ENCODE data around the gene BICRA.

Gene BICRA

GRCh38 chr19:47750752-47751151 is 141.8 kb downstream of the BICRA start:
- H3F3A ChIP-seq (ENCODE audit: insufficient read depth, low read length): no peaks in the 10 kb centered on the region
- peaks cover 11% of the 10 kb centered on the region; the same call in 1 of the 2 replicates for H3K79me2 ChIP-seq (ENCODE audit: insufficient read depth, low read length)
- H3K9me2 ChIP-seq (ENCODE audit: low read depth, low read length): no peaks in the 10 kb centered on the region
- peaks cover 28% of the 10 kb centered on the region for H3K4me1 ChIP-seq (ENCODE audit: insufficient read depth, low read length, severe bottlenecking)
- H3K27ac ChIP-seq (ENCODE audit: low read depth, low read length, poor library complexity, severe bottlenecking): no peak overlapping the region
- no peak overlapping the region for H3K4me2 ChIP-seq (ENCODE audit: low read length)
- no peak overlapping the region for H3K4me3 ChIP-seq (ENCODE audit: low read depth, low read length, poor library complexity, severe bottlenecking)
- no peak overlapping the region for H2AFZ ChIP-seq (ENCODE audit: low read length)
- peaks cover 83% of the 10 kb centered on the region for H3K36me3 ChIP-seq (ENCODE audit: insufficient read depth, low read length)
- no peaks in the 10 kb centered on the region for H3K9me3 ChIP-seq (ENCODE audit: low read length)
- H4K20me1 ChIP-seq (ENCODE audit: insufficient read depth, low read length): no peaks in the 10 kb centered on the region
- H3K9ac ChIP-seq (ENCODE audit: low read length): no peak overlapping the region
- TF ChIP-seq, protein P1, sequence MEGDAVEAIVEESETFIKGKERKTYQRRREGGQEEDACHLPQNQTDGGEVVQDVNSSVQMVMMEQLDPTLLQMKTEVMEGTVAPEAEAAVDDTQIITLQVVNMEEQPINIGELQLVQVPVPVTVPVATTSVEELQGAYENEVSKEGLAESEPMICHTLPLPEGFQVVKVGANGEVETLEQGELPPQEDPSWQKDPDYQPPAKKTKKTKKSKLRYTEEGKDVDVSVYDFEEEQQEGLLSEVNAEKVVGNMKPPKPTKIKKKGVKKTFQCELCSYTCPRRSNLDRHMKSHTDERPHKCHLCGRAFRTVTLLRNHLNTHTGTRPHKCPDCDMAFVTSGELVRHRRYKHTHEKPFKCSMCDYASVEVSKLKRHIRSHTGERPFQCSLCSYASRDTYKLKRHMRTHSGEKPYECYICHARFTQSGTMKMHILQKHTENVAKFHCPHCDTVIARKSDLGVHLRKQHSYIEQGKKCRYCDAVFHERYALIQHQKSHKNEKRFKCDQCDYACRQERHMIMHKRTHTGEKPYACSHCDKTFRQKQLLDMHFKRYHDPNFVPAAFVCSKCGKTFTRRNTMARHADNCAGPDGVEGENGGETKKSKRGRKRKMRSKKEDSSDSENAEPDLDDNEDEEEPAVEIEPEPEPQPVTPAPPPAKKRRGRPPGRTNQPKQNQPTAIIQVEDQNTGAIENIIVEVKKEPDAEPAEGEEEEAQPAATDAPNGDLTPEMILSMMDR (IDR thresholded peaks at IDR 0.05; ENCODE audit: low read length): no peak
- TF ChIP-seq EZH2 (IDR thresholded peaks at IDR 0.05; ENCODE audit: borderline replicate concordance, low read length): no peak
- H3K27me3 ChIP-seq (ENCODE audit: insufficient read depth, low read length): no peaks in the 10 kb centered on the region

DNA sequence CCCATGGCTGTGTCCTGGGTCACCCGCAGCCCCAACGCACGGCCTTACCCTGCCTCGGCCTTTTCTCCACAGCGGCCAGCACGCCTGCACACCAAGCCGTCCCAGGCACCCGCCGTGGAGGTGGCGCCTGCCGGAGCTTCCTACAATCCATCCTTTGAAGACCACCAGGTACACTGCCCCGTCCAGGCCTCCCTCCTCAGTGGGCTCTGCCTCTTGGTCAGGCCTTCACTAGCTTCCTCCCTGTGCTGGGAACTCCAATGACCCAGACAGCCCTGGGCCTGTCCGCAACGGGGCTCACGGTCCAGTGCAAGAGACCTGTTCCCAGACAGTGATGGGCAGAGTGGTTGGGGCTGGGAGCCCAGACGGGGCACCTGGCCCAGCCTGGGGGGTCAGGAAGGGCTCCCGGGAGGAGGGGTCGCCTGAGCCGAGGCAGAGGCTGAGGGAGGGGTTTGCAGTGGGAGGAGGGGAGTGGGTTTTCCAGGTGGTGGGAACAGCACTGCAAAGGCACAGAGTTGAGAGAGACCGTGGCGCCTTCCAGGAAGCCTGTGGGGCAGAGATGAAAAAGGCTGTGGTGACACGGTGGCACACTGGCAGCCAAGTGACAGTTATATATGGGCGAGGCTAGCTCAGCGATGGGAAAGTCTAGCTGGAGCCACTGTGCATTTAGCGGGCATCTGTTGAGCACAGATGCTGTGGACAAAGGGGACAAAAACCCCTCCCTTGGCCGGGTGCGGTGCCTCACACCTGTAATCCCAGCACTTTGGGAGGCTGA is 143.7 kb downstream of the BICRA start:
- H3K4me3 ChIP-seq (ENCODE audit: low read depth, low read length, poor library complexity, severe bottlenecking): no peak overlapping the region
- H4K20me1 ChIP-seq (ENCODE audit: insufficient read depth, low read length): no peaks in the 10 kb centered on the region
- no peak overlapping the region for H3K9ac ChIP-seq (ENCODE audit: low read length)
- peaks cover 92% of the 10 kb centered on the region for H3K36me3 ChIP-seq (ENCODE audit: insufficient read depth, low read length)
- no peak overlapping the region for H3K27ac ChIP-seq (ENCODE audit: low read depth, low read length, poor library complexity, severe bottlenecking)
- H3K4me2 ChIP-seq (ENCODE audit: low read length): no peak overlapping the region
- TF ChIP-seq EZH2 (IDR thresholded peaks at IDR 0.05; ENCODE audit: borderline replicate concordance, low read length): no peak
- TF ChIP-seq, protein P1 (IDR thresholded peaks at IDR 0.05; ENCODE audit: low read length): no peak
- no peaks in the 10 kb centered on the region for H3F3A ChIP-seq (ENCODE audit: insufficient read depth, low read length)
- no peaks in the 10 kb centered on the region for H3K27me3 ChIP-seq (ENCODE audit: insufficient read depth, low read length)
- no peaks in the 10 kb centered on the region for H3K9me3 ChIP-seq (ENCODE audit: low read length)
- no peak overlapping the region for H2AFZ ChIP-seq (ENCODE audit: low read length)
- no peaks in the 10 kb centered on the region for H3K9me2 ChIP-seq (ENCODE audit: low read depth, low read length)
- H3K79me2 ChIP-seq (ENCODE audit: insufficient read depth, low read length): no peaks in the 10 kb centered on the region
- H3K4me1 ChIP-seq (ENCODE audit: insufficient read depth, low read length, severe bottlenecking): peaks cover 15% of the 10 kb centered on the region
